ENCODE results near the gene DVL2.
"Not testable (repeated sequence)": the region's sequence is repeated elsewhere in the genome, so short reads cannot be mapped to it uniquely, and the experiment has no call there.

DVL2 gene

GRCh38 chr17:7203391-7203790 is 30.9 kb downstream of the DVL2 start:
- no peak for DNase-seq (ENCODE audit: low read depth in 2 of 2)

GRCh38 chr17:7196651-7197401 is 37.5 kb downstream of the DVL2 start:
- DNase-seq (ENCODE audit: low read depth in 2 of 2) = no peak

GRCh38 chr17:7195971-7196370 is 38.3 kb downstream of the DVL2 start:
- DNase-seq (ENCODE audit: low read depth in 2 of 2) = no peak

- DNase-seq (ENCODE audit: low read depth in 2 of 2) = no peak
These were observed 41.9 kb downstream of the DVL2 start for GRCh38 chr17:7192271-7192937.

GRCh38 chr17:7191571-7192270 is 42.6 kb downstream of the DVL2 start:
- no peak for DNase-seq (ENCODE audit: low read depth in 2 of 2)

GRCh38 chr17:7191069-7191468 is 43.2 kb downstream of the DVL2 start:
- no peak for DNase-seq (ENCODE audit: low read depth in 2 of 2)

- DNase-seq (ENCODE audit: low read depth in 2 of 2) = no peak
These were observed 43.9 kb downstream of the DVL2 start for GRCh38 chr17:7190276-7190917.

GRCh38 chr17:7186241-7186640 is 48.1 kb downstream of the DVL2 start:
- DNase-seq (ENCODE audit: low read depth in 2 of 2) = no peak

- no peak for DNase-seq (ENCODE audit: low read depth in 2 of 2)
These were observed 49.7 kb downstream of the DVL2 start for GRCh38 chr17:7184647-7185046.

GRCh38 chr17:7184091-7184488 is 50.2 kb downstream of the DVL2 start:
- no peak for DNase-seq (ENCODE audit: low read depth in 2 of 2)

GRCh38 chr17:7183433-7184090 is 50.8 kb downstream of the DVL2 start:
- DNase-seq (ENCODE audit: low read depth in 2 of 2) = no peak

- DNase-seq (ENCODE audit: low read depth in 2 of 2) = not testable (repeated sequence)
These were observed 52.2 kb downstream of the DVL2 start for GRCh38 chr17:7182101-7182500.

- DNase-seq (ENCODE audit: low read depth in 2 of 2) = no peak
These were observed 54.7 kb downstream of the DVL2 start, which contains the start of gene ASGR1 for GRCh38 chr17:7179317-7180254. ASGR1 (minus strand) TSS chr17:7179370; CDS start chr17:7178563, 807 bp downstream.

- DNase-seq (ENCODE audit: low read depth in 2 of 2) = no peak
These were observed 55.4 kb downstream of the DVL2 start for GRCh38 chr17:7178973-7179316.

GRCh38 chr17:7177954-7178477 is 56.3 kb downstream of the DVL2 start:
- no peak for DNase-seq (ENCODE audit: low read depth in 2 of 2)

GRCh38 chr17:7177191-7177953 is 56.9 kb downstream of the DVL2 start:
- peak; percentile 19 to 33 for DNase-seq (ENCODE audit: low read depth in 2 of 2)

GRCh38 chr17:7176841-7177190 is 57.5 kb downstream of the DVL2 start:
- no peak for DNase-seq (ENCODE audit: low read depth in 2 of 2)

GRCh38 chr17:7176107-7176840 is 58.0 kb downstream of the DVL2 start:
- DNase-seq (ENCODE audit: low read depth in 2 of 2) = no peak
